Measurements from ENCODE around the gene DPH6.
"Not testable (repeated sequence)": the region's sequence is repeated elsewhere in the genome, so short reads cannot be mapped to it uniquely, and the experiment has no call there.

The DPH6 gene

DNA sequence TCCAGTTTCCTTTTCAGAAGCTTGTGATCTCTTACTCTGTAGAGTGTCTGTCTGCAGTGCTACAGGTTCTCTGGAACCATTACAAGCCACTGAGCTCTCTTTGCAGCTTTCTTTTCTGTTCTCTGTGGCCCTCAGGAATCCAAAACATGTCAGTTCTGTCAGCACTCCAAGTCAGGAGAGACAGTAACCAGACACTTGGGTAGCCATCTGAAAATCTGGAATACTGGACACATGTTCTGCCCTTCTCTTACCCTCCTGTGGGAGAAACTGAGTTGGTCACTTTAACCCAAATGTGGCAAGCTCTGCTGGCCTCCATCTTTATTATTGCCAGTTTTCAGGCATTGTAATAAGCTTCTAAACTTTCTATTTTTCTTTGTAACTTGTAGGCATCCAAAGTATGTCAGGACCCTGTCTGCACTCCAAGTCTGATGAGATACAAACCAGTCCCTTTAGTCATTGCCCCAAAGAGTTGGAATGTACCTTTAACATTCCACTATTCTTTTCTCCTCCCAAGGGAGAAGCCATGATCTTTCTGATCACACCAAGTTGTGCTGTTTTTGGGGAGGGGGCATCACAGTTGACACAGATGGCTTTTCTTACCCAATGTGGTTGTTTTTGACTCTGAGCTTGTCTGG is 183.7 kb downstream of the DPH6 start:
- TF ChIP-seq POLR2A (IDR thresholded peaks at IDR 0.05; ENCODE audit: low read depth, low read length): no peak
- TF ChIP-seq POLR2AphosphoS5 (IDR thresholded peaks at IDR 0.05; ENCODE audit: low read depth, low read length): no peak
- DNase-seq (ENCODE audit: insufficient read length) (no peak), FAIRE-seq (no peak)

DNA sequence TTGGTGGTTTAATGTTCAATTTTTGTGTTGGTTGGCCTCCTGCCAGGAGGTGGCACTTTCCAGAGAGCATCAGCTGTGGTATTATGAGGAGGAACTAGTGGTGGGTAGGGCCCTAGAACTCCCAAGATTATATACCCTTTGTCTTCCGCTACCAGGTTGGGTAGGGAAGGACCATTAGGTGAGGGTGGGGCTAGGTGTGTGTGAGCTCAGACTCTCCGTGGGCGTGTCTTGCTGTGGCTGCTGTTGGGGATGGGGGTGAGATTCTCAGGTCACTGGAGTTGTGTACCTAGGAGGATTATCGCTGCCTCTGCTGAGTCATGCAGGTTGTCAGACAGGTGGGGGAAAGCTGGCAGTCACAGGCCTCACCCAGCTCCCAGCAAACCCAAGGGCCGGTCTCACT is 187.1 kb downstream of the DPH6 start:
- no peak for FAIRE-seq
- DNase-seq (ENCODE audit: insufficient read length): no peak
- TF ChIP-seq TAF1 (IDR thresholded peaks at IDR 0.05; ENCODE audit: borderline replicate concordance, low read depth, low read length): no peak
- TF ChIP-seq POLR2A (IDR thresholded peaks at IDR 0.05; ENCODE audit: low read depth, low read length): no peak
- TF ChIP-seq POLR2AphosphoS5 (IDR thresholded peaks at IDR 0.05; ENCODE audit: low read depth, low read length): no peak

DNA sequence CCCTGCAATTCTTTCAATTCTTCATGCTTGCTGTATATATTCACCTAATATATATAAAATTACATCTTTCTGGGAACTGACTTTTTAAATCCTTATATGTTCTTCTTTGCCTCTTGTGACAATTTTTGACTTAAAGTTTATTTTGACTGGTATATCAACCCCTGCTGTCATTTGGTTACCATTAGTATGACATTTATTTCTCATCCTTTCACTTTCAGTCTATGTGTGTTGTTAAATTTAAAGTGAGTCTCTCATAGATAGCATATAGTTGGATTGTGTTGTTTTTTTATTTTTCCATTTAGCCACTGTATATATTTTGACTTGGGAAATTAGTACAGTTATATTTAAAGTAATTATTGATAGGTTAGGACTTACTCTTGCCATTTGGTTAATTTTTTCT is 194.9 kb downstream of the DPH6 start:
- DNase-seq (ENCODE audit: insufficient read length): no peak
- FAIRE-seq: no peak
- TF ChIP-seq TAF1 (IDR thresholded peaks at IDR 0.05; ENCODE audit: borderline replicate concordance, low read depth, low read length) (no peak), POLR2A (IDR thresholded peaks at IDR 0.05; ENCODE audit: low read depth, low read length) (no peak), POLR2AphosphoS5 (IDR thresholded peaks at IDR 0.05; ENCODE audit: low read depth, low read length) (no peak)

DNA sequence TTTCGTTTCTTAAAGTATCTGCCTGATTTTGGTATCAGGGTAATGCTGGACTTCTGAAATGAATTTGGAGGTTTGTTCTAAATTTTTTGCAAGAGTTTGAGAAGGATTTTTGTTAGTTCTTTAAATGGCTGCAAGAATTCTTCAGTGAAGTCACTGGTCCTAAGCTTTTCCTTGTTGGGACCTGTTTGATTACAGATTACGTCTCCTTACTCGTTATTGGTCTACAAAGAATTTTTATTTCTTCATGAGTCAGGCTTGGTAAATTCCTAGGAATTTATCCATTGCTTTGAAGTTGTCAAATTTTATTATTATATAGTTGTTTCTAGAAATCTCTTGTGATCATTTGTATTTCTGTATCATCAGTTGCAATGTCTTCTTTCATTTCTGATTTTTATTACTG is 196.0 kb downstream of the DPH6 start:
- FAIRE-seq (no peak), DNase-seq (ENCODE audit: insufficient read length) (no peak)
- TF ChIP-seq TAF1 (IDR thresholded peaks at IDR 0.05; ENCODE audit: borderline replicate concordance, low read depth, low read length) (no peak), POLR2A (IDR thresholded peaks at IDR 0.05; ENCODE audit: low read depth, low read length) (no peak), POLR2AphosphoS5 (IDR thresholded peaks at IDR 0.05; ENCODE audit: low read depth, low read length) (no peak)

DNA sequence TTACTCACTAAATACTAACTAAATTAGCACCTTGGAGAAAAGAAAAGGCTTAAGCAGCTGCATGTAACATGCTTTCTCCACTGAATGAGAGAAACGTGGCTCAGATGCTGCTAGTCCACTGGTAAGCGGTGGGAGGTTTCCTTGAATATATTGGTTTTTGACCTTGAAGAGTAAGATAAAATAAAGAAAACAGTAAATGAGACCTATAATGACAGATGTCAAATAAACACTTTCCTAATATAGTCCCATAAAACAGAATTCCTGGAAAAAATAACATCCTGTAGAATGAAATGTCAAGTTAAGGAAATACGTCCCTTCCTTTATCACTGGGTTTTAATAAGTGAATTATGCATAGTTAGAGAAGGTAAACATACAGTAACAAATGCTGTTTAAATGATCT is 215.0 kb downstream of the DPH6 start:
- no peak for FAIRE-seq
- TF ChIP-seq TAF1 (IDR thresholded peaks at IDR 0.05; ENCODE audit: borderline replicate concordance, low read depth, low read length): no peak
- TF ChIP-seq POLR2AphosphoS5 (IDR thresholded peaks at IDR 0.05; ENCODE audit: low read depth, low read length): no peak
- no peak for TF ChIP-seq POLR2A (IDR thresholded peaks at IDR 0.05; ENCODE audit: low read depth, low read length)
- no peak for DNase-seq (ENCODE audit: insufficient read length)

DNA sequence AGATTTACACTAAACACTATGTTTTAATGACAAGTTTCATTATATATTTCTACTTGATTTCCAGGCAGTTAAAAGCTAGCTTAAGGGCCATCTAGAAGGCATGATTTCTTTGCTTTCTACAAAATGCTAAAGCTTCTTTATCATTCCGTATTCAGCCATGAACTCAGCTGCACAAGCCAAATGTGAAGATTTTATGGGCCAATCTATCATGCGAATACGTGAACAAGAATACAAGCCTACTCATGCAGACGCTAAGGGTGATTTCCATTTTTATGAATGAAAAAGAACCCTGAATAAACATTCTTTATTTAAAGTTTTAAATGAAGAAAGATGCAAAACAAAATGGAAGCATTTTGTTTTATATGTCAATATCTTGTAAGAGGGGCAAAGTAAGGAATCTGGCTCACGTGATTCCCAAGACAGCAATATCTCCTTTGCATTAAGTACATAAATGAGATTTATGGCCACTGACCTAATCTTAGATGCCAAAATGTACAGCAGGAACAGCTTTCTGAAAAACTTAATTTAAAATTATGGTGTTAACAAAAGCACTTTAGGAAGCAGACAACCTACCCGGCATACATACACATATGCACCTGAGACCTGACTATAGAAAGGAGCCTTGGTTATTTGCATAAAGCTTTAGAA is 215.8 kb downstream of the DPH6 start:
- no peak for TF ChIP-seq POLR2AphosphoS5 (IDR thresholded peaks at IDR 0.05; ENCODE audit: low read depth, low read length)
- no peak for TF ChIP-seq POLR2A (IDR thresholded peaks at IDR 0.05; ENCODE audit: low read depth, low read length)
- TF ChIP-seq TAF1 (IDR thresholded peaks at IDR 0.05; ENCODE audit: borderline replicate concordance, low read depth, low read length): no peak
- no peak for FAIRE-seq

DNA sequence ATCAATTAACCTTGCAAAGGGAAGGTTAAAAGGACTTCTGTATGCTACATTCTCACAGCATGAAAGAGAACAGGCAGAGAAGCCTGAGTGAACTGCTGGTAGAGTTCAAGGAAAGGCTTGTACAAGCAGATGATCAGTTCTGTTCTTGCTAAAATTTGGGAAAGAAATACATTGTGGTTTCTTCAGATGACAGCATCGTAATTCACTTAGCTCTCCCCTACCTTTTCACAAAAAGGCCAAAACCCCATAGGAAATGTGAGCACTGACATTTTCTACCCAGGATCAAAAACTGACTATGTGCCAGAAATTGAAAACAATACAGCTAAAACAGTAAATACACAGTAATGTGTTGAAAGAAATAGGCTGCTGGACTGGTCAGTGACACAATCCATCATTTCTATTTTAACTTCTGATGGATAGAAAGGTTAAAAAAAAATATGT is 216.4 kb downstream of the DPH6 start:
- FAIRE-seq: no peak
- TF ChIP-seq TAF1 (IDR thresholded peaks at IDR 0.05; ENCODE audit: borderline replicate concordance, low read depth, low read length) (no peak), POLR2A (IDR thresholded peaks at IDR 0.05; ENCODE audit: low read depth, low read length) (no peak), POLR2AphosphoS5 (IDR thresholded peaks at IDR 0.05; ENCODE audit: low read depth, low read length) (no peak)
- DNase-seq (ENCODE audit: insufficient read length): no peak

More for the DNA sequence above, 215.8 kb downstream of the DPH6 start:
- DNase-seq (ENCODE audit: insufficient read length): no peak

DNA sequence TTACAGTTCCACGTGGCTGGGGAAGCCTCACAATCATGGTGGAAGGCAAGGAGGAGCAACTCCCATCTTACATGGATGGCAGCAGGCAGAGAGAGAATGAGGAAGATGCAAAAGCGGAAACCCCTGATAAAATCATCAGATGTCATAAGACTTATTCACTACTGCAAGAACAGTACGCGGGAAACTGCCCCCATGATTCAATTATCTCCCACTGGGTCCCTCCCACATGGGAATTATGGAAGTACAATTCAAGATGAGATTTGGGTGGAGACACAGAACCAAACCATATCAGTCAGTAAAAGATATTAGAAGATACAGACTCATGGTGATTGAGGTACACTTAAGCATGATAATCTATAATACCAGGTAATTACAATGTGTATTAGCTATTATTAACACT is 217.1 kb downstream of the DPH6 start:
- DNase-seq (ENCODE audit: insufficient read length); FAIRE-seq: not testable (repeated sequence)

DNA sequence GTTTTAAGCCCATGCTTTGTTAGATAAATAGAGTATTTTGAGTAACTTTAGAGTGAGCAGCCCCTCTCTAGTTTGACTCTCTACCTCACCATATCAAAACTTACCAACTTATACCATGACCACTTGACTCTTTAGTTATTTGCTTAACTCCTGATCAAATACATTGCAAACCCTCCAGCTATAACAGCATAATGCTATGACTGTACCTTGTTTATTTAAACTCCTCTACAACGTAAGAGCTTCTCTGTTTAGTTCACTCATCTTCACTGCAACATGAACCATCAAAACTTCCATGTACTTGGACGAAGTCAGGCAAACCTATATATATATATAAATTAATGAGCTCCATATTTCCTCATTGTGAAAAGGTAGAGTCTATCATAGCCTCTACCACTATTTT is 218.2 kb downstream of the DPH6 start:
- DNase-seq (ENCODE audit: insufficient read length): no peak
- no peak for TF ChIP-seq TAF1 (IDR thresholded peaks at IDR 0.05; ENCODE audit: borderline replicate concordance, low read depth, low read length)
- TF ChIP-seq POLR2A (IDR thresholded peaks at IDR 0.05; ENCODE audit: low read depth, low read length): no peak
- no peak for TF ChIP-seq POLR2AphosphoS5 (IDR thresholded peaks at IDR 0.05; ENCODE audit: low read depth, low read length)
- FAIRE-seq: no peak

DNA sequence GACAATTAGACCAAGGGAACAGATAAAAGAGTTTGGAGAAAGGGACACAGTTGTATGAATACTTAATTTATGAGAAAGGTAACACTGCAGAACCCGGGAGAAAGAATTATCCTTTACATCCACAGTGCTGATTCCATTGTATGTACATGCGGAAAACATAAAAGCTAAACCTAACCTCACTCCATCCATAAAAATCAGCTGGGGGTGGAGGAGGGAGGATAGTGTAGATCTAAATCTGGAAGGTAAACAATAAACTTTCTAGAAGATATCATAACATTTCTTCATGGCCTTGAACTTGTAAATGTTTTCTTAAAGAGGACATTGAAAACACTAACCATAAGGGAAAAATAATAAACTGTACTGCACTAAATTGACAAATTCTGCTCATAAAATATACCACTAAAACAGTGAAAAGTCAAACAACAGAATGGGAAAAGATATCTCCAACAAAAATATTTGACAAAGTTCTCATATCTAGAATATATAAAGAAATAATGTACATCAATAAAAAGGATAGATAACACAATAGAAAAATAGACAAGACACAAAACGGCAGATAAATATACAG is 220.5 kb downstream of the DPH6 start:
- DNase-seq (ENCODE audit: insufficient read length) (no peak), FAIRE-seq (no peak)
- TF ChIP-seq TAF1 (IDR thresholded peaks at IDR 0.05; ENCODE audit: borderline replicate concordance, low read depth, low read length) (no peak), POLR2AphosphoS5 (IDR thresholded peaks at IDR 0.05; ENCODE audit: low read depth, low read length) (no peak), POLR2A (IDR thresholded peaks at IDR 0.05; ENCODE audit: low read depth, low read length) (no peak)

DNA sequence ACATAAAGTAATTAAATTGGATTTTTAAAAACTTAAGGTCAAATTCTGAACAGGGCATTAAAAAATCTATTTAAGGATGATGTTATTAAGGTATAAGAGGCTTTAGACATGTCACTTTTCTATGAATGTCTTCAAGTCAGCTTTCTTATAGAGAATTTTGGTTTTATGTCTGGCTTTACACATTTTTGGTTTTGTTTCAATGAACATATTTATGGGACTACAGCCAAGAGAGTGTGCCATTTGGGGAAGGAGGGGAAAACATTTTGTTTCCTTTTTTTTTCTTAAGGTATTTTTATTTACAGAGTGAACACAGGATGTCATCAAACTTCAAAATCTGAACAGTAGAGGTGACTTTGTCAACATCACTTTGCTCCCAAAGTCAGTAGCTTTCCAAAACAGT is 222.8 kb downstream of the DPH6 start:
- FAIRE-seq: no peak
- TF ChIP-seq TAF1 (IDR thresholded peaks at IDR 0.05; ENCODE audit: borderline replicate concordance, low read depth, low read length) (no peak), POLR2AphosphoS5 (IDR thresholded peaks at IDR 0.05; ENCODE audit: low read depth, low read length) (no peak), POLR2A (IDR thresholded peaks at IDR 0.05; ENCODE audit: low read depth, low read length) (no peak)

DNA sequence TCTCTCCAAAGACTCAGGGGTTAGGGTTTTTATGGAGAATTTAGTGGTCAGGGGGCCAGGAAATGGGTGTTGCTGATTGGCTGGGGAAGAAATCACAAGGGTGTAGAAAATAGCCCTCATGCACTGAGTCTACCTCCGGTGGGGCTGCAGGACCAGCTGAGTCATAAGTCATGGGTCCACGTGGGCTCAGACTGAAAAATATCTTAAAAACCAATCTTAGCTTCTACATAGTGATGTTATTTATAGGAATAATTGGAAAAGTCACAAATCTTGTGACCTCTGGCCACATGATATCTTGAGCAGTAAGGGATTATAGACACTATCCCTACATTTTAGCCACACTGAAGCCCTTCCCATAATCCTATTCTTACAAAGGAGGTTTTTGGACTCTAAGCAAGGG is 224.0 kb downstream of the DPH6 start:
- no peak for TF ChIP-seq POLR2A (IDR thresholded peaks at IDR 0.05; ENCODE audit: low read depth, low read length)
- no peak for TF ChIP-seq POLR2AphosphoS5 (IDR thresholded peaks at IDR 0.05; ENCODE audit: low read depth, low read length)
- TF ChIP-seq TAF1 (IDR thresholded peaks at IDR 0.05; ENCODE audit: borderline replicate concordance, low read depth, low read length): no peak
- no peak for FAIRE-seq
- no peak for DNase-seq (ENCODE audit: insufficient read length)

More for the DNA sequence above, 222.8 kb downstream of the DPH6 start:
- DNase-seq (ENCODE audit: insufficient read length): no peak

Data from GM12892 (cell line).